ENCODE measurements around the gene OR2AG2.
A peak's percentile ranks its signal among the peaks of the same experiment; 100 is the strongest.

OR2AG2 gene

GRCh38 chr11:6738590-6738989 is 33.2 kb downstream of the OR2AG2 start:
- DNase-seq (ENCODE audit: low read depth): no peak

GRCh38 chr11:6737872-6738466 is 33.8 kb downstream of the OR2AG2 start:
- peak; percentile 70 for DNase-seq (ENCODE audit: low read depth)

GRCh38 chr11:6736495-6737121 is 35.2 kb downstream of the OR2AG2 start:
- DNase-seq (ENCODE audit: low read depth): no peak

- peak; percentile 49 for DNase-seq (ENCODE audit: low read depth)
Observed at GRCh38 chr11:6735306-6735705, 36.5 kb downstream of the OR2AG2 start.

GRCh38 chr11:6734616-6735015 is 37.2 kb downstream of the OR2AG2 start:
- no peak for DNase-seq (ENCODE audit: low read depth)

GRCh38 chr11:6733326-6734275 is 38.2 kb downstream of the OR2AG2 start:
- no peak for DNase-seq (ENCODE audit: low read depth)

GRCh38 chr11:6727971-6728760 is 43.6 kb downstream of the OR2AG2 start:
- no peak for DNase-seq (ENCODE audit: low read depth)

- no peak for DNase-seq (ENCODE audit: low read depth)
Observed at GRCh38 chr11:6725386-6725896, 46.3 kb downstream of the OR2AG2 start.

GRCh38 chr11:6724013-6724412 is 47.8 kb downstream of the OR2AG2 start:
- DNase-seq (ENCODE audit: low read depth): no peak

GRCh38 chr11:6721343-6721742 is 50.4 kb downstream of the OR2AG2 start:
- DNase-seq (ENCODE audit: low read depth): no peak

GRCh38 chr11:6719576-6719975 is 52.2 kb downstream of the OR2AG2 start:
- DNase-seq (ENCODE audit: low read depth): no peak

- DNase-seq (ENCODE audit: low read depth): no peak
Observed at GRCh38 chr11:6717426-6717825, 54.4 kb downstream of the OR2AG2 start.
